Keratinocyte (primary cell): ENCODE measurements around the gene ZDHHC3. TPM values are rescaled to one million over a fixed set of nuclear protein-coding genes. Genes with fewer than 3 reads are reported as not detected.

Experiments used
- DNase-seq: peaks from one replicate; pipeline ENCODE4 v3.0.0-alpha.2; 2011; ENCODE audit warnings: low read depth, missing footprints, low spot score
- FAIRE-seq: peaks from 2 replicates; lab custom pipeline; 2011; peaks lifted over from hg19 to GRCh38; lab: Jason Lieb, UNC
- H2AFZ ChIP-seq: 2 replicates; pipeline ENCODE4 v1.6.0; 2012; ENCODE audit warnings: low read length, control low read depth, inconsistent platforms; ENCODE audit not compliant: control insufficient read depth
- H3K27ac ChIP-seq: 2 replicates; pipeline ENCODE4 v1.5.1; 2011; ENCODE audit warnings: low read length; ENCODE audit not compliant: control insufficient read depth, insufficient read depth
- H3K27me3 ChIP-seq: 3 replicates; pipeline ENCODE4 v1.6.0; 2011; ENCODE audit warnings: low read length; ENCODE audit not compliant: control insufficient read depth, insufficient read depth; ENCODE audit errors: extremely low read depth
- H3K36me3 ChIP-seq, 2 experiments: 2 replicates in 1 of 2; 3 replicates in 1 of 2; pipeline ENCODE4 v1.5.1; 2011; ENCODE audit warnings: low read length in 2 of 2, mild to moderate bottlenecking in 1 of 2; ENCODE audit not compliant: control insufficient read depth in 2 of 2, insufficient read depth in 2 of 2; ENCODE audit errors: extremely low read depth in 1 of 2
- H3K4me1 ChIP-seq: 3 replicates; pipeline ENCODE4 v1.5.1; 2011; ENCODE audit warnings: low read length; ENCODE audit not compliant: control insufficient read depth, insufficient read depth; ENCODE audit errors: extremely low read depth
- H3K4me2 ChIP-seq: 3 replicates; pipeline ENCODE4 v1.6.0; 2011; ENCODE audit warnings: low read depth, low read length; ENCODE audit not compliant: control insufficient read depth, insufficient read depth; ENCODE audit errors: extremely low read depth
- H3K4me3 ChIP-seq, 3 experiments: fragments of 200-600 bp in 1 of 3; sonication (generic) in 1 of 3; 2 replicates in 2 of 3; 3 replicates in 1 of 3; pipeline ENCODE4 v1.5.1; 2011 to 2016; ENCODE audit warnings: low read length in 3 of 3, mild to moderate bottlenecking in 3 of 3, control low read depth in 2 of 3, inconsistent platforms in 1 of 3, low read depth in 1 of 3, mixed read lengths in 1 of 3, mixed run types in 1 of 3, moderate library complexity in 1 of 3; ENCODE audit not compliant: control insufficient read depth in 2 of 3, insufficient read depth in 2 of 3; ENCODE audit errors: extremely low read depth in 1 of 3
- H3K79me2 ChIP-seq: 2 replicates; pipeline ENCODE4 v1.6.0; 2012; ENCODE audit warnings: low read length; ENCODE audit not compliant: control insufficient read depth, insufficient read depth
- H3K9ac ChIP-seq: 3 replicates; pipeline ENCODE4 v1.6.0; 2011; ENCODE audit warnings: low read length; ENCODE audit not compliant: control insufficient read depth, insufficient read depth; ENCODE audit errors: extremely low read depth
- H3K9me1 ChIP-seq: 3 replicates; pipeline ENCODE4 v1.6.0; 2011; ENCODE audit warnings: low read length; ENCODE audit not compliant: control insufficient read depth, insufficient read depth; ENCODE audit errors: extremely low read depth
- H3K9me3 ChIP-seq: 2 replicates; pipeline ENCODE4 v1.5.1; 2012; ENCODE audit warnings: low read depth, low read length; ENCODE audit not compliant: control insufficient read depth
- H4K20me1 ChIP-seq: 3 replicates; pipeline ENCODE4 v1.6.0; 2011; ENCODE audit warnings: low read length; ENCODE audit not compliant: control insufficient read depth, insufficient read depth; ENCODE audit errors: extremely low read depth
- CTCF ChIP-seq, 3 experiments: IDR thresholded peaks in 1 of 3; conservative IDR thresholded peaks in 1 of 3; optimal IDR thresholded peaks in 1 of 3; 2 replicates in 2 of 3; 3 replicates in 1 of 3; pipeline versions ENCODE3 to v1.5.1; 2011; ENCODE audit warnings: low read length in 3 of 3, mild to moderate bottlenecking in 3 of 3, moderate library complexity in 2 of 3, control low read depth in 1 of 3, inconsistent platforms in 1 of 3; ENCODE audit not compliant: insufficient read depth in 2 of 3; ENCODE audit errors: extremely low read depth in 1 of 3
- EZH2 ChIP-seq: IDR thresholded peaks from one replicate; pipeline ENCODE4 v1.6.1; 2012; ENCODE audit warnings: inconsistent platforms, mild to moderate bottlenecking, low read length, moderate library complexity
- dilution Hi-C: fragments of 300-500 bp; cut with MboI; formaldehyde crosslinking; loops from one replicate; pipeline ENCODE4 v1.7.0; 2020; ENCODE audit warnings: low sequenced_read_pairs; ENCODE audit not compliant: extremely low pct_ligation_motif_present
- polyA plus RNA-seq, 5 experiments: library from polyadenylated mRNA; depleted of rRNA in 3 of 5; stranded (reverse) in 3 of 5; stranded (forward) in 1 of 5; unstranded in 1 of 5; fragments of >200 nt; gene quantifications; 1 replicate in 1 of 5; 2 replicates in 3 of 5; 3 replicates in 1 of 5; pipeline versions ENCODE4 v1.2.1 to v1.2.3, GENCODE V29; 2011 to 2012; ENCODE audit warnings: missing spikeins in 2 of 5, low read depth in 1 of 5, low replicate concordance in 1 of 5

ZDHHC3 gene
- polyA plus RNA-seq, 1 donor (not counting 4 experiments of a cell fraction or from before 2014, with no cell fraction given) = 151 TPM

DNA sequence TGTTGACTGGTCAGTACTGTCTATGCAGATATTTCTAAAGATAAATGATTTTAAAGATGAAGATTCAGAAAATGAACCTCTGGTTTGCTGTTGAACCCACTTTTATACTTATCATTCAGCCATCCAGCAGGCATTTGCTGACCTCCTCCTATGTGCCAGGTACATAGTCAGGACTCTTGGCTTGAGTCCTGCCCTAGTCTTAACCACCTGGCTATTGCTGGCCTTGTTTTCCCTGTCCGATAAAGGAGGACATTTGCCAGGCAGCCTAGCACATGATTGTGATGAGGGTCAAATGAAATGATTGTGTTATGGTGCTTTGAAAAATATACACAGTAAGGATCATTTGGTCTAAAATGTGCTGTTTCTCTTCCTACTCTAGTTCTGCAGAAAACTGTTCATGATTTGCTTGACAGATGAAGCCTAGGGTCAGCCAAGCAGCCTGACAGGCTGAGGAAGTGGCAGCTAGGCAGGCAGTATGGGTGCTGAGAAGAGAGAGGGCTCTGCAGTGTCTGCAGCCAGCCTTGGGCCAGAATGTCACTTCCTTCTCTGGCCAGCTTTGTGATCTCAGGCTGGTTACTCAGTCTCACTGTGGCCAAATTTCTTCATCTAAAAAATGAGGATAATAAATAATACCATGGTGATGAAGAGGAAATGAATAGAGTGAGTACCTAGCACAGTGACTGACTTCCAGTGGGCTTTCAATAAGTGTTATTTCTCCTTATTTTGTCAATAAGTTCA is 13.8 kb upstream of the ZDHHC3 start:
- TF ChIP-seq CTCF (optimal IDR thresholded peaks at IDR 0.05 in 1 of 3, IDR thresholded peaks at IDR 0.05 in 1 of 3, conservative IDR thresholded peaks at IDR 0.05 in 1 of 3; ENCODE audit: extremely low read depth in 1 of 3, insufficient read depth in 2 of 3, low read length in 3 of 3) = no peak
- no peak for TF ChIP-seq EZH2
- Histone ChIP-seq H3K9me3 (no peaks in the 10 kb centered on the region), H3K4me1 (peaks cover 36% of the 10 kb centered on the region), H3K9ac (no peak overlapping the region), H3K9me1 (peaks cover 3% of the 10 kb centered on the region), H4K20me1 (no peaks in the 10 kb centered on the region), H3K4me3 (no peak overlapping the region), H3K36me3 (peaks cover 12 to 28% of the 10 kb centered on the region in 2 experiments), H3K27ac (no peak overlapping the region), H3K79me2 (peaks cover 51% of the 10 kb centered on the region), H3K27me3 (no peaks in the 10 kb centered on the region), H2AFZ (no peak overlapping the region), H3K4me2 (no peak overlapping the region)
- FAIRE-seq (no peak), DNase-seq (no peak)
- dilution Hi-C loops = no loop called here

- Histone ChIP-seq H3K79me2 (peaks cover 58% of the 10 kb centered on the region), H3K4me2 (no peak overlapping the region), H3K27ac (no peak overlapping the region), H3K9me3 (no peaks in the 10 kb centered on the region), H3K9me1 (peaks cover 6% of the 10 kb centered on the region), H4K20me1 (peaks cover 4% of the 10 kb centered on the region), H3K4me1 (peaks cover 36% of the 10 kb centered on the region), H3K27me3 (no peaks in the 10 kb centered on the region), H3K9ac (no peak overlapping the region), H3K4me3 (no peak overlapping the region), H2AFZ (no peak overlapping the region), H3K36me3 (peaks cover 12 to 33% of the 10 kb centered on the region in 2 experiments)
- DNase-seq (no peak), FAIRE-seq (no peak)
- dilution Hi-C loops = no loop called here
- TF ChIP-seq CTCF (optimal IDR thresholded peaks at IDR 0.05 in 1 of 3, IDR thresholded peaks at IDR 0.05 in 1 of 3, conservative IDR thresholded peaks at IDR 0.05 in 1 of 3; ENCODE audit: extremely low read depth in 1 of 3, insufficient read depth in 2 of 3, low read length in 3 of 3) (no peak), EZH2 (no peak)
These were observed 13.2 kb upstream of the ZDHHC3 start for GRCh38 chr3:44989141-44989540.
